HG03520 (cell line): ENCODE results near the gene CD109.
"Not testable (repeated sequence)": the region's sequence is repeated elsewhere in the genome, so short reads cannot be mapped to it uniquely, and the experiment has no call there.

Source experiments
- ATAC-seq: cut with Tn5 transposase; IDR thresholded peaks from one replicate; pipeline ENCODE4 v1.9.1; 2021; ENCODE audit warnings: mild to moderate bottlenecking, moderate library complexity; ENCODE audit not compliant: unreplicated experiment

Gene CD109

DNA sequence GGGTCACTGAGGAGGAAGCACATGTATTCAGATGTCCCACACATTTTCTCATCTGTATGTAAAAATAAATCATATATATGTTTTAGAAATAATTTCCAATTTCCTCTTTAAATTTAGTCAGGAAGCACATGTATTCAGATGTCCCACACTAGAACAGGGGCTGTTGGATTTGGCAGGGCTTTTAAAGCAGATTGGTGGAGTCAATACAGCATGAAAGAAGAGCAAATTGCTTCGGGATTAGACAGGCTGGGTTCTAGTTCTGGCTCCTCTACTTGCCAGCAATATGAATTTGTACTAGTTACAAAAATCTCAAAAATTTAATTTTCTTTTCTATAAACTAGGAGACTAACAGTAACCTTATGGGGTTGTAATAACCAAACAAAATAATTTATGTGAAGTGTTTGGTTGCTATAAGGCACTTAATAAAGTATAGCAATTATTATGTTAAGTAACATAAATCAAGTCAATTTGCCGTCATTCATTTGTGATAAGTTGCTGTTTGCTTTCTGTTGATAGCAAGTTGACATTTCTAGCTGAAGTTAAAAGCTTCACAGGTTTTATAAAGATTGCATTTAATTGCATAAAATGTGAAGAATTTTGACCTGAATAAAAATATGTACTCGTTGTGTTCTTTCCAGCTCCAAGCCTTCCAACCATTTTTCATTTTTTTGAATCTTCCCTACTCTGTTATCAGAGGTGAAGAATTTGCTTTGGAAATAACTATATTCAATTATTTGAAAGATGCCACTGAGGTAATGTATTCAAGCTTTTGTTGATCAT lies 88.9 kb downstream of the CD109 start:
- ATAC-seq, result no peak

DNA sequence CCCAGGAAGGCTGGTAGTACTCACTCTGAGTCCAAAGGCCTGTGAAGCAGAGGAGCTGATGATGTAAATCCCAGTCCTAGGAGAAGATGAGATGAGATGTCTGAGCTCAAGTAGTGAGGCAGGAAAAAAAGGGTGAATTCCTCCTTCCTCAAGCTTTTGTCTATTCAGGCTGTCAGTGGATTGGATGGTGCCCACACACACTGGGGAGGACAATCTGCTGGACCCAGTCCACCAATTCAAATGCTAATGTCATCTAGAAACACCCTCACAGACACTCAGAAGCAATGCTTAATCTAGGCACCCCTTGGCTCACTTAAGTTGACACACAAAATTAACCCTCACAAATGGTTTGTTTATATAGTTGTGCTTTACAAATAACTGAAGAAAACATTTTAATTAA lies 94.6 kb downstream of the CD109 start:
- no peak for ATAC-seq

DNA sequence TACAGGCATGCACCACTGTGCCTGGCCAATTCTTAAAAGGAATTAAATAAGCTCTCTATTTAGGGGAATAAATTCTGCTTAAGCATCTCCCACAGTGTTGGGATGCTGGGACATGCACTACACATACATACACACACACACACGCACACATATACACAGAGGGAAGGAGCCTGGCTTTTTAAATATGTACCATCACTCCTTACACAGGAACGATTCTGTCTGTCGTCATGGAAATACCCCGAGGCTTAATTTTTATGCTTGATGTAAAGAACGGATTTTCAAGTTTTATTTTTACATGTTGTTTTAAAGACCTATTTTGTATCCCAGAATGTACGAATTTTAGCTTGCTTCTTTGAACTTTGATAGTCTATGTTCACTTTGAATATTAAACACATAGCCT lies 95.3 kb downstream of the CD109 start:
- no peak for ATAC-seq

DNA sequence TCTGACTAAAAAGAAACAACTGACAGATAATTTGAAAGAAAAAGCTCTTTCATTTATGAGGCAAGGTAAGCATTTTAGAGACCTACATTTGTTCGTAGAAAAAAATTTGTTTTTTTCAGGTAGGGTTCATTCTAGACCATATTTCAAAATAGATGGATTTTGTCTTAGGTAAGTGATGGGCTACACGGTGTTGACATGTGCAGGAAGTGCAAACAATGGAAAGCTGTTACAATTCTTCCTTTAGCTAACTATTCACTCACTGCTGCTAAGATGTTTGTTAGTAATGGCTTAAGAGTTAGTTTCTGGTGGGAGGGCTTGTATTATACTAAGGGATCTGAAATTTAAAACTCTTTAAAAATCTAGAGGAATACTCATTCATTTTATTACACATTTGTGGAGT lies 96.7 kb downstream of the CD109 start:
- ATAC-seq, result no peak

DNA sequence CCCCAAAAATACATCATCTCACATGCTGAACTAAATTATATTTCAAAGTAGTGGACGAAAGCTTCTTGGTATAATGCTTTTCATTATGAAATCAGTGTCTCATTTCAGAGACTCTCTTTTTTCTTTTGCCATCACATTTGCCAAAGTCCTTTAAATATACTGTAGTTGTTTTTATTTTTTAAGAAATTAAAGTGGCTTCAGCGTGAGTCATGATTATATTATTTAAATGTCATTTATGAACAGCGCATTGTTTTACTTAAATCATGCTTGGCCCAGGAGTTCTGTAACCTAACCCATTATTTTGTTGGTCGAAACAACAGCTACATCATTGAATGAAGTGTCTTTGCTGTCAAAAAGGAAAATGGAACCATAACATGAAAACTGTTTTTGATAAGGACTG lies 100.9 kb downstream of the CD109 start:
- no peak for ATAC-seq

DNA sequence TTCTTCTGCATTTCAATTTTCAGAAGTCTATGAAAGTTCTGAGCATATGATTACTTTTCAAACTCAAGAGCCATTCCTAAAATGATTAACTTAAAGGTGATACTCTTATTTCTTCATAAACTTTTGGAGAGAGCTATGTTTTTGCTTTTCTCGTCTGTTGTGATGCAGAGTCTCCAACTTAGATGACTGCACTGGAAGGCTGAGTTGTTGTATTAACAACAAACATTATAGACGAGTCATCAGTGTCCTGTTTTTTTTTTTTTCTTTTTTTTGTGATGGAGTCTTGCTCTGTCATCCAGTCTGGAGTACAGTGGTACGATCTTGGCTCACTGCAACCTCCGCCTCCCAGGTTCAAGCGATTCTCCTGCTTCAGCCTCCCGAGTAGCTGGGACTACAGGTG lies 101.9 kb downstream of the CD109 start:
- ATAC-seq, result no peak

DNA sequence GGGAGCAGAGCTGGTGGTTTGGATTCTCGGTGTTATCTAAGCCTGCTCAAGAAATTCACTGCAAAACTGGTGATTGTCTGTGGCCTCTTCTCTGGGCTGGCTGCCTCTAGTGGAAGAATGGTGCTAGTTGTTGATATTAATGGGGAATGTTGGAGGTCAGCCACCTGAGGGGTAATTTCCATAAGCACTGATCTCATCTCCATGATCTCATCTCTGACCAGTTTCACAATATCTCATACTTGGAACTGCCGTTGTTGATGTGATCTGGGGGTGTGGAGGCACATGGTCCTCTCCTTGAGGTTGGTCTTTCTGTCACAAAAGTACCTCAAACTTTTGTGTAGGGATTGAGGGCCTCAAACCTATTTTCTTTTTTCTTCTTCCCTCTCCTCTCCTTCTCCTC lies 102.6 kb downstream of the CD109 start:
- ATAC-seq, result peak; percentile 83

DNA sequence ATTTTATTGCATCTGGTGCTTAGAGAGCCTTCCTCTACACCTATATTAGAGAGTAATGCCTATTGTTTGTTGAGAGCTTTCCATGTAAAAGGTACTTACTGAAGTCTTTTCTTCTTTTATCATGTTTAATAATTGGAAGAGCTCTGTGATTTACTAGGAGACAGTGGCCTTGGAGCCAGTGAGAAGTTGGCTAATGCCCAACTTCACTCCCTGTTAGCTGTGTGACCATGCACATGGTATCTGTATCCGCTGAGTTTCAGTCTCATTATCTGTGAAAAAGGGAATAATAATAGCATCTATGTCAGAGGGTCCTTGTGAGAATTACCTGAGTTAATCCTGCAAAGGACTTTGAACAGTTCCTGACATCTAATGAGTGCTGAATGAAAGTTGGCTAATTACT lies 105.0 kb downstream of the CD109 start:
- ATAC-seq, result no peak

DNA sequence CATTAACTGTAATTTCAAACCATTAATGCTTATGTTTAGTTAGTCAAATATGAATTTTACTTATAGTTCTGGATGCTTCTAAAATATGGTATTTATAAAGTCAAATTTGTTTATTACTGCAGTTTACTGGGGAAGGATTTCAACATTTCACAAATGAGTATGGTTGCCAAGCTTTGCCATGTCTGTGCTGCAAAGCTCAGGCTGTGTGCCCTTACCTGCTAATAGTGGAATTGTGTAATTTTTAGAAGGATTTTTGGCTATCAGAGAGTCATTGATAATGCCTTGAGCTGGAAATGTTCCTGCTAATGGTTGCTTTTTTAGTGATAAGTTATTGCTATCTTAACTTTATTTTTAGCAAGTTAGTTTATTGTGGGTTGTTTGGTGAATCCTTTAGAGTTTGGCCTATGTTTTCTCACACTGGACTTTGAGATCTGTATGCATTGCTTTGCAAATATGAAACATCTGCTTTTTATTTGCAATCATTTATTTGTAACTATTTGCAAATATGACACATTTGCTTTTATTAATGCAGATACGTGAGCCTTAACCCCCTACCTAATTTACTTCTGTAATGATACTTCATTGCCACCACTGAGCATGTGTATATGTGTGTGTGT lies 105.8 kb downstream of the CD109 start:
- no peak for ATAC-seq

DNA sequence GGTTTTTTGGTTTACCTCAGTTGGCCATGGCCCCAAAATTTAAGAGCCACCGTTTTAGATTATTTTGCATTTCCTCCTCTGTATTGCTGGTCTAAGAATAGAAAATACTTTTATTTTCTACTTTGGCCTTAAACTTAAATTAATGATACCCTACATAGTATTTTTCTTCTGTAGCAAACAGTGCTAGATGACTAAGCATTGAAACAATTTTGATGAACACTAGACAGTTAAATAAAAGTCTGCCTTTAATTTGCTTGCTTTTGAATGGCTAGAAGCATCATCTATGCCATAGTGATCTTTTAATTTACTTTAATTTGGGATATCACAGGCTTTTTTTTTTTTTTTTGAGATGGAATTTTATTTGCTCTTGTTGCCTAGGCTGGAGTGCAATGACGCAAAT lies 106.4 kb downstream of the CD109 start:
- no peak for ATAC-seq

DNA sequence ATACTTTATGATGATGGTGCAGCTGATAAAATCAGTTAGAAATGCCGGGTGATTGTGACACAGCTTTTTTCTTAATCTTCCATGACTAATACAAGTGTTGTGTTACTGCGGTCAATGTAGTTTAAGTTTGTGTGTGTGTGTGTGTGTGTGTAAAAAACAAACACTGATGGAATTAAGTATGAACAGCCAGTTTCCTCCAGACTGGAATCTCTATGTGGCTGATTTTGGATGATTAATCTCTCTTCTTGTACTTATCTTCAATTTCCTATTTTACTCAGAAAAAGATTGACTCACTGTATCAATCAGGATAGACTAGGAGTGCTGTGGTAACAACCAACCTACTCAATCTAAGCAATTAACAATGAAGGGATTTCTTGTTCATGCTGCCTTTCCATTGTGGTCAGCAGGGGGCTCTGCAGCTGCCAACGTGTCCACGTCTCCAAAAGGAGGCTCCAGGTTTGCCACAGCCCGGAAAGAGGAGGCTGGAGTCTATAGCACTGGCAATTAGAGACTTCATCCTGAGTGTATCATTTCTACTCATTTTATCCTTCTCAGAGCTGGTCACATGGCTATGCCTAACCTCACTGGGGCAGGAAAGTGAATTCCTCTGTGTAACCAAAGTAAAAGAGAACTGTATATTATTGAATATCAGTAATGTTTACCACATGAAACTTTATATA lies 107.7 kb downstream of the CD109 start:
- no peak for ATAC-seq

DNA sequence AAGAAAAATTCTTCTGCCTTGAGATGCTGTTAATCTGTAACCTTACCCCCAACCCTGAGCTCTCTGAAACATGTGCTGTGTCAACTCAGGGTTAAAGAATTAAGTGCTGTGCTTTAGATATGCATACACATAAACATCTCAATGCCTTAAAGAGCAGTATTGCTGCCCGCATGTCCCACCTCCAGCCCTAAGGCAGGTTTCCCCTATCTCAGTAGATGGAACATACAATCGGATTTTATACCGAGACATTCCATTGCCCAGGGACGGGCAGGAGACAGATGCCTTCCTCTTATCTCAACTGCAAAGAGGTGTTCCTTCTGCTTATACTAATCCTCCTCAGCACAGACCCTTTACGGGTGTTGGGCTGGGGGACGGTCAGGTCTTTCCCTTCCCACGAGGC lies 109.2 kb downstream of the CD109 start:
- not testable (repeated sequence) for ATAC-seq

DNA sequence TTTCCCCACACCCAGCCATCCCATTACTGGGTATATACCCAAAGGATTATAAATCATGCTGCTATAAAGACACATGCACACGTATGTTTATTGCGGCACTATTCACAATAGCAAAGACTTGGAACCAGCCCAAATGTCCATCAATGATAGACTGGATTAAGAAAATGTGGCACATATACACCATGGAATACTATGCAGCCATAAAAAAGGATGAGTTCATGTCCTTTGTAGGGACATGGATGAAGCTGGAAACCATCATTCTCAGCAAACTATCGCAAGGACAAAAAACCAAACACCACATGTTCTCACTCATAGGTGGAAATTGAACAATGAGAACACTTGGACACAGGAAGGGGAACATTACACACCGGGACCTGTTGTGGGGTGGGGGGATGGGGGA lies 110.0 kb downstream of the CD109 start:
- not testable (repeated sequence) for ATAC-seq

DNA sequence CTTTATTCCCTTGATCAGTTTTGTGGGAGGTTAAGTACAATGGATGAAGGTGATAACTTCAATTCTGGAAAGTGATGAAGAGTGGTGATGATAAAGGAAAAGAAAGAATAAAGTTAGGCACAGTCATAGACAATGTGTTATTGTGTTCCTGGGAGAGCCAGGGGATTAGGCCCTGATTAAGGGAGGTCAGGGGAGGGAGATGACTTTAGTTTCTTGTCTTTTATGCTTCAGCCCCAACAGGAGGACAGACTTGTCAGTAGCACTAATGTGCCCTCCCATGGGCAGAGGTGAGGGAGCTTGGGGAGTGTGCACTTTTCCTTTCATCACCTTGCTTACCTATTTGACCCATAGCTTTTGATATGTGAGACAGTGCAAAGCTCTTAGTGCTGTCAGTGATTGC lies 115.7 kb downstream of the CD109 start:
- no peak for ATAC-seq

DNA sequence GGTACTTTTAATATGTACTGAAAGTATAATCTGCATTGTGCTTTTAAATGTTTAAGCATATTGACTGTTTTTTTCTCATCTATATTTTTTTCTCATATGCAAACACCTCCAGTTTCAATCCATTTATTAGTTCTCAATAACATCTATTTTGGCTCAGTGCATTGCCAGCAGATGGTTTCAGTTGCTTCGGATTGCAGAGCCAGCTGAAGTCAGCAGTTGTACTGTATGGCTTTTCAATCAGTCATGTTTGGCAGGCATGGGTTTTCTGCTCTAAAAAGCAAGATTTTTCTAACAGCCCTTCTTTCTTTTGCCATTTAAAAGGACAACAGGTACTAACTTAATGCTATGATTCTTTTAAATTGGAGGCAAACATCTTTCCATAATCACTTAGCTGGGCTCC lies 121.2 kb downstream of the CD109 start:
- no peak for ATAC-seq

DNA sequence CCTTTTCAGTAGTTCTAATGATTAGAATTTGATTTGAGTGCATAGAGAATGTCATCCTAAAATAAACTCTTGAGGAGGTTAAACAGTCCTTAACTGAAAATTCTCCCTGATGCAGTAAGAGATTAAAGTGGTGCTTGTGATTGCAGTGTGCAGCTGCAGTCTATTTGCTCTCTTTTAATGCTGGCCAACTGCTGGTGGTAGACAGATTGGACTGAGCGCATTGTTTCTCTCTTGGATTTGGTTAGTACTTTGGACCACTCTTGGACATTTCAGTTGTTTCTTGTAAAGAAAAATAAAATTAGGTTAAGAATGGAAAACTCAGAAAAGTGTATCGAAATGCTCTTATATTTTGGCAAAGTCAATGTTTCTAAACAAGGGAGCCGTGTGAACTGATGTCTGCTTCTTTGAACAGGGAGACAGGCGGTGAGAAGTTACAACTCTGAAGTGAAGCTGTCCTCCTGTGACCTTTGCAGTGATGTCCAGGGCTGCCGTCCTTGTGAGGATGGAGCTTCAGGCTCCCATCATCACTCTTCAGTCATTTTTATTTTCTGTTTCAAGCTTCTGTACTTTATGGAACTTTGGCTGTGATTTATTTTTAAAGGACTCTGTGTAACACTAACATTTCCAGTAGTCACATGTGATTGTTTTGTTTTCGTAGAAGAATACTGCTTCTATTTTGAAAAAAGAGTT lies 127.2 kb downstream of the CD109 start:
- no peak for ATAC-seq

DNA sequence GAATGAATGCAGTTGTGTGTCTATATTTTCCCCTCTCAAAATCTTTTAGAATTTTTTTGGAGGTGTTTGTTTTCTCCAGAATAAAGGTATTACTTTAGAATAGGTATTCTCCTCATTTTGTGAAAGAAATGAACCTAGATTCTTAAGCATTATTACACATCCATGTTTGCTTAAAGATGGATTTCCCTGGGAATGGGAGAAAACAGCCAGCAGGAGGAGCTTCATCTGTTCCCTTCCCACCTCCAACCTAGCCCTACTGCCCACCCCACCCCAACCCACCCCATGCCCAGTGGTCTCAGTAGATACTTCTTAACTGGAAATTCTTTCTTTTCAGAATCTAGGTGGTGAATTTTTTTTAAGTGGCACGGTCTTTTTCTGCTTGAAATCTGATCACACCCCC lies 127.8 kb downstream of the CD109 start:
- ATAC-seq, result no peak

DNA sequence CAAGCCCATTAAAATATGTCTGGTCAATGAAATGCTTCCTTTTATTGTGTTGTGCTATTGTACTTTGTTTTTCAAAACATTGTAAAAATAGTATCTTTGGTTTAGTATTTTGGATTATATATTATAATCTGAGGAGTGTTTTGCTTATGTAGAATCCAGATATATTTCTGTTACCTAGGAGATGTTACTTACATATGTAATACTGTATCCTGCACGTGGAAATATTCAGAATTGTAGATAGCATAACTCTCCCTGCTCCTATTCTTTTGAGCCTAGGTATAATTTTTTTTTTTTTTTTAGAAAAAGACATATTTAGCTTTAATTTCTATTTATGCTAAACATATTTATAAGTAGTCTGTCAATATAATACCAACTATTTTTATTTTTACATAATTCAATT lies 130.6 kb downstream of the CD109 start:
- no peak for ATAC-seq

DNA sequence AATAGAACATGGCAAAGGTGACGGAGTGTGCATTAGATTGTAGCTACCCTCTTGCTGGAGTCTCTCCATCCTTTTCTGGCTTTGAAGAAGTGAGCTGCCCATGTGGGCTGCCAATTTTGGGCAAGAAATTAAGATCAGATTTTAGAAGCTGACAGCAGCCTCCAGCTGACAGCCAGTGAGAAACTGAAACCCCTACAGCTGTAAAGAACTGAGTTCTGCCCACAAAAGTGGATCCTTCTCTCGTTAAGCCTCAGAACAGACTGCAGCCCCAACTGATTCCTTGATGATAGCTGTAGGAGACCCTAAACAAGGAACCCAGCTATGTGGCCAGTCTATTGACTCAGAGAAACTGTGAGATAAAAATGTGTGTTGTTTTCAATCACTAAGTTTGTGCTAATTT lies 134.1 kb downstream of the CD109 start:
- no peak for ATAC-seq

DNA sequence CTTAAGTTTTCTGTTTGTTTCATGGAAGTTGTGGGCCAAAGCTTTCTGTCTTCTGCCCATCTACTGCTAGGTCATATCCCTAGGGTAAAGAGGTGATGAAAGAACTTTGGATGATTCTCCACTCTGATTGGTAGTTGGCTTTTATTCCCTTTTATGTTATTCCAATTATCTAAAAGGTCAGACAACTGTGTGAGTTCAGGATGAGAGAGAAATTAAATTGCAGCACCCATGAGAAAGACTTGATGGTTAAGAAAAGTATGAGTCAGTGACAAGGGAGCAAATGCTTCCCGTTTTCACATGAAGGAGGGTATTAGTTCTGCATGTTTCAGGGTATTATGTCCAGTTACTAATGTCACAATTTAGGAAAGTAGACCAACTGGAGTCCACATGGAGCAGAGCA lies 136.3 kb downstream of the CD109 start:
- no peak for ATAC-seq

DNA sequence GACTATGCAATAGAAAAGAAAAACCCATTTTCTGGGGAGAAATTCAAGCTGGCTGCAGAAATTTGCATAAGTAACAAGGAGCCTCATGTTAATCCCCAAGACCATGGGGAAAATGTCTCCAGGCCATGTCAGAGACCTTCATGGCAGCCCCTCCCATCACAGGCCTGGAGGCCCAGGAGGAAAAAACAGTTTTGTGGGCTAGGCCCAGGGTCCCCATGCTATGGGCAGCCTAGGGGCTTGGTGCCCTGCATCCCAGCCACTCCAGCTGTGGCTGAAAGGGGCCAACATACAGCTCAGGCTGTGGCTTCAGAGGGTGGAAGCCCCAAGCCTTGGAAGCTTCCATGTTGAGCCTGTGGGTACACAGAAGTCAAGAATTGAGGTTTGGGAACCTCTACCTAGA lies 148.7 kb downstream of the CD109 start:
- ATAC-seq, result not testable (repeated sequence)

DNA sequence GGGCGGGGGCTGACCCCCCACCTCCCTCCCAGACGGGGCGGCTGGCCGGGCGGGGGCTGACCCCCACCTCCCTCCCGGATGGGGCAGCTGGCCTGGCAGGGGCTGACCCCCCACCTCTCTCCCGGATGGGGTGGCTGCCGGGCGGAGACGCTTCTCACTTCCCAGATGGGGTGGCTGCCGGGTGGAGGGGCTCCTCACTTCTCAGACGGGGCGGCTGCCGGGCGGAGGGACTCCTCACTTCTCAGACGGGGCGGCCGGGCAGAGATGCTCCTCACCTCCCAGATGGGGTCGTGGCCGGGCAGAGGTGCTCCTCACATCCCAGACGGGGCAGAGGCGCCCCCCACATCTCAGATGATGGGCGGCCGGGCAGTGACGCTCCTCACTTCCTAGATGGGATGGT lies 155.0 kb downstream of the CD109 start:
- ATAC-seq, result not testable (repeated sequence)
